Putamen (tissue), 1 donor: ENCODE results near the gene DAB2IP.
"Not testable (repeated sequence)": the region's sequence is repeated elsewhere in the genome, so short reads cannot be mapped to it uniquely, and the experiment has no call there.

Source experiments
- DNase-seq: peaks from one replicate; pipeline ENCODE4 v3.0.0-alpha.2; 2016; ENCODE audit warnings: low spot score

Gene DAB2IP

DNA sequence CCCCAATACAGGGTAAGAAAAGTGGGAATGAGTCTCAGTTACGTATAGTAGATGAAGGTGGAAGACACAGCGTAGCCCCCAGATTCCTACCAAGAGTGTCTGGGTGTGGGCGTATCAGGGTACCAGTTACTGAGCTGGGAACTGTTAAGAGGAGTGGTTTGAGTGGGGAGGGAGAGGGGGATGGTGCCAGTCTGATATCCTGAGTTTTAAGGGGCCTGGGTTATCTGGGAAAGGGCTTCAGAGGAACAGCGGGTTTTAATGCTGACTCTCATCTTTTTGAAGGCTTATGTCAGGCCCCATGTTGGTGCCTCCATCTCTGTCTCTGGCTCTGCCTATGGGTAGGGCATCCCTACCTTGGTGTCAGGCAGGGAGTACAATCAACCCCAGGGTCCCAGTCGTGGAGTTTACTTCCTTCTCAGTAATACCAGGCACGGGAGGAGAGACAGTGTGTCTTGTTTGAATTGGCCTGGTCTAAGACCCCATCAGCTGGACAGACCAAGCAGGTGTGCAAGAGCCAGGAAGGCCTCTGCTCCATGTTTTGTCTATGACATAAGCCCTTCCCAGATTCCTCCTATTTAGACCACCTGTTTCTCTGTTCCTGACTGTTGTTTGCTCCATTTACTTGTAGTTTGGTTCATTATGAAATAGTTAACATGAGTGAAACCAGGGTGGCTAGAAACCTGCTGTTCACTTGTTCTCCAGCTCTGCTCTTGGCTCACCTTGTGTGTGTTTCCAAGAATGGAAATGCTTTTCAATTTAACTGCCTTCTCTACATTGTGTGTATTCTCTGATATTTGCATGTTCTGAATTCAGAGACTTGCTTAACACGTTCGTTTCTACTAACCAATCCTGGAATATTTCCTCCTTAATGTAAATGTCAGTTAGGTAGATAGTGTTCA is 125.6 kb downstream of the DAB2IP start:
- no peak for DNase-seq

DNA sequence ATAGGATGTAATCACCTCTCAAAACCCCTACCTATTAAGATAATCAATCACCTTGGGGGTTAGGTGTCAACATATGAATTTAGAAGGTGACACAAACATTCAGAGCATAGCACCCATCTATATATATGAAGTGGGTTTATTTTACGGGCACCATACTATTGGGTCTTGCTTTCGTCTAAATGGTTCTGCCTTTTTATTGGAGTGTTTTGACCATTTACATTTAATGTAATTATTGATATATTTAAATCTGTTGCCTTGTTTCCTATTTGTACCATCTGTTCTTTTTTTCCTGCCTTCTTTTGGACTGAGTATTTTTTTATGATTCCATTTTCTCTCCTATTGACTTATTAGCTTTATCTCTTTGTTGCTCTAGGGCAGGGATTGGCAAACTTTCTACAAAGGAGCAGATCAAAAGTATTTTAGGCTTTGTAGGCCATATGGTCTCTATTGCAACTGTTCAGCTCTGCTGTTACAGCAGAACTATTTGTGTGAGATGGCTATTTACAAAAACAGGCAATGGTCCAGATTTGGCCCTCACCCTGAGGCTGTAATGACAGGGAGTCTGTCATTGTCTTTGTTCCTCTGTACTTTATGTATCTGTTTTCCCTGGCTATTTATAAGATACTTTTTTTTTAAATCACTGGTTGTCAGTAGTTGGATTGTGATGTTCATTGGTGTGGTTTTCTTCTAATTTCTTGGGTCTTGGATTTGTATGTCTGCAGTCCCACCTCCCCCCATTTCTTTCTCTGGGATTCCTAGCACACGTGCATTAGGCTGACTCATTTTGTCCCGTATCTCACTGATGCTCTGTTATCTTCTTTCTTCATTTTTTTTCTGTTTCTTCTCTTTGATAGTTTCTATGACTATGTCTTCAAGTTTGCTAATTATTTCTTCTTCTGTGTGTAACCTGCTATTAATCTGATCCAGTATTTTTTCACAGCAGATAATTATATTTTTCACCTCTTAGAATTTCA is 127.1 kb downstream of the DAB2IP start:
- DNase-seq = no peak

DNA sequence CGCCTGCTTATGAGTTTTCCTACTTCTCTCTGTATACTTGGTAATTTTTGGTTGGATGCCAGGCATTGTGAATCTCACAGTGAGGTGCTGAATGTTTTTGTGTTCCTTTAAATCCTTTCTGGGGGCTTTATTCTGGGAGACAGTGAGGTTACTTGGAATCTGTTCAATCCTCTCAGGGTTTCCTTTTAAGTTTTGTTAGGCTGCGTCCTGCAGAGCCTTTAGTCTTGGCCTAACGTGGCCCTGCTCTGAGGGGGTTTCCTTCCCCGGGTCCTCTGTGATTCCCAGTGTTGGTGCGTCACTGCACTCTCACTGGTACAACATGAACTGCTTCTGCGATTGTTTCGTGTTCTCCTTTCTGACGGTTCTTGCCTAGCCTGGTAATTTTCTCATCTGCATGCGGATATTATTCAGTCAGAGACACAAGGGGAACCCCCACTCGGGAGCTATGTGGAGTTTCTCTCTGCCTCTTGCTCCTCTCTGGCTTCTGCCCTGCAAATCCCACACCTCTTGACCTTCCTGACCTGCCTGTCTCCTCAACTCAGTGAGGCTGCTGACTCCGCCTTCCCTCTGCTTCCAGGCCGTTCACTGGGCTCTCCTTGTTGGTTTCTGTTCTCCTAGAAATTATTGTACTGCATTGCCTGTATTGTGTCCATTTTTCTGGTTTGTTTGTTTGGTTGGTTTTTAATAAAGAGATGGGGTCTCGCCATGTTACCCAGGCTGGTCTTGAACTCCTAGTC is 128.1 kb downstream of the DAB2IP start:
- no peak for DNase-seq

DNA sequence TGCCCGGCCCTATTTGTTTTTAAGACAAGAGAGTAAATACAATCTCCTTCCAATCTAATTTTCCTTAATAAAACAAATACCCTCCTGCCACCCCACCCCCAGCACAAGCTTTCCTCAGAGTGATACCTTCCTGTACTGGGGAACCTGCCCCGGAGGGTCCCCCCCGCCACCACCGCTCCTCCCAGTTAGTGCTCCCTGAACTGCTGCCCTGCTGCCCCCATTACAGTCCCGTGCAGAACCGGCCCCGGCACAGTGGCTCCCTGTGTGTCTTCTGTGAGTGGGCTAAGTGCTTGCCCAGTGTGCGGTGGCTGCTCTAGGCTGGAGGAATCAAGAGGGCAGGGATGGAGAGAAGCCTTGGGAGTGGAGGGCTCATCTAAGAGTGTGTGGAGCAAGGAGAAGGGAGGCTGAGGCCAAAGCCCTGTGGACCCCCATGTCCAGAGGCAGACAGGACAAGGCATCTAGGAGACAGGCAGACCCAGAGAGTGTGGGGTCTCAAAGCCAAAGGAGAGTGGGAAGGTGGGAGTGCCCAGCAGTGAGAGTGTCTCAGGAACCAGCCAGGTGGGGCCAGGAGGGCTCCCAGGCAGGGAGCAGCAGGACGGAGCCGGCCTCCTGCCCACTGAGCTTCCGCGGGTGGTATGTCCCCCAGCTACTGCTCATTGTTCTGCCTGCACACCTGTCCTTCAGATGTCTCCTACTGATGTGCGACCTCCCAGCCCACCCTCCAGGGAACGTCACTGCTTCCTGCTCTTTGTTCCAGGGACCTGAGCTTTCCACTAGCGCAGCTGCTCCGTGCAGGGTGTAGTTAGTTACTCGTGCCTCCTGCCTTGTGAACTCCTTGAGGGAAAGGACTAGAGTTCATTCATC is 129.0 kb downstream of the DAB2IP start:
- no peak for DNase-seq

DNA sequence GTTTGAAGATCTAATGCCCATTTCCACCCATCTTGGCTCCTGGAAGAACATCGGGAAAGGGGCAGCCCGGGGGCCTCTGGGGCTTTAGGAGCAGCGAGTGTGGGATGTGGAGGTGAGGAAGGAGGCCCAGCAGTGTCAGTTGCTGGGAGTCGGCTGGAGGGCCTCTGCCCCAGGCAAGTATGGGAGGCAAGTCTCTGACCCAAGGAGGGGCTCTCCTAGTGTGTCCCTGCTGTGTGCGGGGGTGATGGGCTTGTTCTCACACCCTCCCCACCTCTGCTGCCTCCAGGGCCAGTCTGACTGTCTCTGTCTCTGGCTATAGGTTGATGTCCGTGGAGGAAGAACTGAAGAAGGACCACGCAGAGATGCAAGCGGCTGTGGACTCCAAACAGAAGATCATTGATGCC is 129.7 kb downstream of the DAB2IP start:
- DNase-seq = no peak

DNA sequence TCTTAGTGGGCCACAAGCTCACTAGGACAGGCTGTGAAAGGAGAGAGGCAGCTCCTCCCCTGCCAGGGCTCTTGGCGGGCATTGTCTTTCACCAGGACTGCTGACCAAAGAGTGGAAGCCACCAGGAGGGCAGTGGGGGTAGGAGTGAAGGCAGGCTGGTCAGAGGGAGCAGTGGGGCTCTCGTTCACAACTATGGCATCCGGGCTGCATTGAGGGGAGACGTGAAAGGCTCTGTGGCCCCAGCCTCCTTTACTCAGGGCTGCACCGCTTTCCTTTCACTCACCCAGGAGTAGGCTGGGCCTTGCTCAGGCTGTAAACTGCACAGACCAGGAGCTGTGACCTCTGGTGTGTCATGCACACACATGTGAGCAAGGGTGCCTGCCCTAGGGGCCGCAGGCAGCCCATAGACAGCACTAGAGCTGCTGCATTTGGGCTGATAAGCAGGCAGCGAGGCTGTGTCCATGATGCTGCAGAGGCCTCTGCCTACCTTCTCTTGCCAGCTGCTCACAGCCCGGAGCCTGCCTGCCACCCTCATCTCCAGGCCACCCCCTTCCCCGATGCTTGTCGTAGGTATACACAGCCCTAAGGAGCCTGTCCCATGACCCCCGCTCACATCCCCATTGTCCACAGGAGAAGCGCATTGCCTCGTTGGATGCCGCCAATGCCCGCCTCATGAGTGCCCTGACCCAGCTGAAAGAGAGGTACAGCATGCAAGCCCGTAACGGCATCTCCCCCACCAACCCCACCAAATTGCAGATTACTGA is 130.4 kb downstream of the DAB2IP start:
- no peak for DNase-seq

DNA sequence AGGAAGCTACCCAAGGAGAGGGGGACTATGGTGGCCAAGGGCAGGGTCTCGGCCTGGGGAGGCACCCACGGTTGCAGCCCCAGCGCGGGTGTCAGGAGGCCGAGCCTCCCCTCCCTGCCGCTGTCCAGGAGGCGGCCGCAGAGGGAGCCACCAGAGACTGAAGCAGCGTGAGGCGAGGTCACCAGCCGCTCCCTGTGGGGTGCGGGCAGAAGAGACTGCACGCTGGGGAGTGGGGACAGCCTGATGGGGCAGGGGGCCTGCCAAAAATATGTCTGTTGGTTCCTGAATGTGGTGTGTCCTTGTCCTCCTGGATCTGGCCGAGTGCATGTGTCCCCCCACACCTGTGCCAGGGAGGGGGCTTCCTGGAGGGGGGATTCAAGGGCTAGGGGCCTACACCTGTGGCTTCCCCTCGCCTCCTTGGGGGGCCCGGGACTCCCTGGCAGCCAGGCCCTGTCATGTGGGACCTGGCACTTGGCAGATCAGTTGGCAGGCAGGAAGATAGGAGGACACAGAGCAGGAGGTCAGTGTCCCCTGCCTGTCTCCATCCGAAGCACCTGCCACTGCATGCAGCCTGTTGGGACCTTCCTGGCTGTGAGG is 131.2 kb downstream of the DAB2IP start:
- no peak for DNase-seq

DNA sequence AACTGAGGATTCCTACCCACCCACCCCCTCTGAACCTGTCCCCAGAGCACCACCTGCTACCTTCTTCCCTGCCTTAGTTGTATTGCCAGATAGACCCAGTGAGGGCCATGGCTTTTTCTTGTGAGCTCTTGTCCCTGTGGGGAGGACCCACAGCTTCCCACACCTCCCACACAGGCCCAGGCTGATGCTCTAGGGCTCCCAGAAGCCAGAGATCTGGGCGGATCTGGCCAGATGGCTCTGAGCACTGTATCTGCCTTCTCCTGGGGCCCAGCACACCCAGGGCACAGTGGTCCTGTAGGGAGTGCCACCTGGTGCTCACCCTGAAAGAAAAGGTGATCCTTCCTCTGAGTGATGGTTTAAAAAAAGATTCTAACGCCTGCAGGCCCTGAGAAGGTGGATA is 131.7 kb downstream of the DAB2IP start:
- DNase-seq = no peak

DNA sequence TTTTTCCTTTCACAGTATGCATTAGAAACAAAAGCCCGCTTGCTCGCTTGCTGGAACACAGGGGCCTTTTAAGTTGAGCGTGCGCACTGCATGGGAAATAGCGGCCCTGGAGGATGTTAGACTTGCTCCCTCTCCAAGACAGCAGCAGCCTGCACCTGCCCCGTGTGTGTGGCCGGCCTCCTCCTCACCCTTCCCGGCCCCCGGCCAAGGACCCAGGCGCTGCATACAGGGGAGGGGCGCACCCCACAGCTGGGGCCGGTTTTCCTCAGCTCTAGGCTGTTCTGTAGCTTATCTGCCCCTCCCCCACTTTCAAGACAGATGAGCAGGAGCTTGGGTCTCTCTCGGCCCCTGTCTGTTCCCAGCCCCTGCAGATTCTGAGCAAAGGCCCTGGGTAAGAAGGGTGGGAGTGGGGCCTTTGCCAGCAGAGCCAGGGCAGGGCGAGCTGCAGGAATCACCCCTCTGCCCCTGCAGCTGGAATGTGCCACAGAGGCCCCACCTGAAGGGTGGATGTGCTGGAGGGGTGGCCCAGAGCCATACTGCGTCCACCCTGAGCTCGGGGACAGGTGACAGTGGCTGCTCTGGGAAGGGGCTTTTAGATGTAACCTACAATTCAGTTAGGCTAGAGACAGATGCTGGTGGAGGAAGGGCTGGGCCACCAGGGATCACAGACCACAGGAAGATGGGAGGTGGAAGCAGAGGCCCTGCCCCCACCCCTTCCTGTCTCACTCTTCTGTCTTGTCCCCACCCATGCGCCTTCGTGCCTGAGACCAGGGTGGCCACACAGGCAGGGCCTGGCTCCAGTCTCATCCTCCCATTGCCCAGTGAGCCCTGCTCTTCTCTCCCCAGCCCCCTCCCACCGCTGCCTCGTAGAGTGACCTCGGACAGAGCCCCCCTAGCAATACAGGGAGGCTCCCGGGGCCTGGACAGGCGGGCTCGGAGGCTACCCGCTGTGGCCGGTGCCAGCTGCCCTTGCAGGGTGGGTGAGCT is 132.4 kb downstream of the DAB2IP start:
- no peak for DNase-seq

DNA sequence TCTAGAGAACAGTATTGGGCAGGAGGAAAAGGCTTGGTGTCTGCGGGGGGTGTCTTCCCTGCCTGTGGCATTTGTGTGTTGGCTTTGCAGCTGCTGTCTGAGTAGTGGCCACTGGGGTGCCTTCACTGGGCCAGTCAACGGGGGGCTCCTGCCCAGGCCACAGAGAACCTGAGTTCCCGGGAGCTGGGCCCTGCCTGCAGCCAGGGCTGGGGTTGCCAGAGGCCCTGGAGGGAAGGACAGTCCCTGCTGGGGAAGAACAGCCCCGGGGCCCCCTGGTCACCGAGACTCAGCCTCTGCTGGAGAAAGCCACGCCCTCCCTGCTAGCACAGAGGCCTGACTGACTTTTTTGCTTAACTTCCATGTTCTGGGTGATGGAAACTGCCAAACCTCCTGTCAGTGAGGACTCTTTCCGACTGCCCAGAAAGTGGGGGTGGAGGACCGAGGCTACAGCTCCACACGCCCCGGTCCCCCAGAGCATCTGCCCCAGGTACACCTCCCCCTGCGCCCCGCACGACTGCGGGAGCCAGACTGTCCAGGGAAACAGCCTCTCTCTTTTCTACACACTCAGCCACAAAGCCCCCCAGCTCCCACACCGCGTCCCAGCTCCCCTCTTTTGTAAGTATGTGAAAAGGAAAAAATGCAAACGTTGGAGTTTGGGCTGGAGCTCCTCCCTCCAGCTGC is 133.4 kb downstream of the DAB2IP start:
- no peak for DNase-seq

DNA sequence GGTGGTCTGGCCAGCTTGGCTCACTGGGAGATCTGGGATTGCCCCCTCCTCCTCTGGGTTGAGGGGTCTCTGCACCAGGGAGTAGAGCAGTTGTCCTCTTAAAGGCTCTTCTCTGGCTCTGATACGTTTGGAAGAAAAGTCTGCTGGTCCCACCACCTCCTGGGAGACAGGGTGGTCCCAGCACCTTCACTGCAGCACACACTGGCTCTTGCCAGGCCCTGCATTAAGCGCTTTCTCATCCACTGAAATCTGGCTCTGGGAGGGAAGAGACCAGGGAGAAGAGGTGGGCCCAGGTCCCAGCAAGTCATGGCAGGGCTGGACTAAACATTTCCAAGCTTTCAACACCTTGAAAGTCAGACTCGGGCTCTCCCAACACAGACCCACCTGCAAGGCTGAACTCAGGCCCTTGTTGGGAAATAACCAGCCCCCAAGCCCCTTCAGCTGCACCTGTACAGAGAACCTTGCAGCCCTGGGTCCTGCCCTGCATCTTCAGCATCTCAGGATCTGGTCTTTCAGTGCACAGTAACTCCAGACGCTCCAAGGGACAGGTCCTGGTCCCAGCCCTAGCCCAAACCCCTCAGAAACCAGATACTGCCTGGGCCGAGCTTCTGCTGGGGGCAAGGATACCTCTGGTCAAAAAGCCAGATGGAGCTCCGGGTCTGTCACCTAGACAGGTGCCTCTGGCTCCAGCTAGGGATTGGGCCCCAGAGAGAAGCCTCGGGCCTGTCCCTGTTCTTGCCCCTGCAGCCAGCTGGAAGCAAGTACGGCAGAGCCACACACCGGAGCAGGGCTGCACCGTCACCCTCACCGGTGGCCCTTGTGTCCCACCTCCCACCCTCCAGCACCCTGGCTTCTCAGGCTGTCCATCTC is 134.5 kb downstream of the DAB2IP start:
- no peak for DNase-seq

DNA sequence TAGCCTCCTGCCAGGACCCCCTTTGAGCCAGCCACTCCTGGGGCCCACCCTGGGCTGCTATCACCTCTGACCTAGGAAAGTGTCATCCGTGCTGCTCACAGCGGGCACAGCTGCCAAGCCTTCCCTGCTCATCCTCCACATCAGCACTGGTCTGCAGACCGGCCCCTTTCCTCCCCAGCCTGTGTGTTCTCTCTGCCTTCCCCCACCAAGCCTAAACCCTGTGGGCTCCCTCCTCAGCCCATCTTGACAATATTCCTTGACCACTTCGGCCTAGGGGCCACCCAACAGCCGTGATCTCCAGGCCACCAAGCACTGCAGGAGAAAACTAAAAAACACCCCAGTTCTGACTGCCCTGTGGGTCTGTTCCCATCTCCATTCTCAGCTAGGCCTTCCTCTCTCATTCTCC is 135.1 kb downstream of the DAB2IP start:
- DNase-seq = no peak

DNA sequence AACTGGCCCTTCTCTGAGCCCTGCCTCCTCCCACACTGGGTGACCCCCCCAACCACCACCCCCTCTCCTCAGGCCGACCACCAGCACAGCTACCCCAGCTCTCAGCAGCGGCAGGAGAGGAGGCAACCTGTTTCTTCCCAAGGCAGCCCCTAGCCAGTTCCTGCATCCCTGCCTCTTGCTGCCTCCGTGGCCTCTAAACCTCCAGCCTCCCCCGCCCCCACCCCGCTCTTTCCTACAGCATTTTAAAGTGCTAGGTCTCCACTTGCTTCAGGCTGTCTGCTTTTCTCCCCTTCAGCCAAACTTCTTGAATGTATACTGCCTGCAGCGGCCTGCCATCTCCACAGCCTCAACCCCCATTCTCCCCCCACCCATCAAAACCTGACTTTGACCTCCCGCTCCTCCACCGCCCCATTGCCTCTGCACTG is 135.6 kb downstream of the DAB2IP start:
- no peak for DNase-seq

DNA sequence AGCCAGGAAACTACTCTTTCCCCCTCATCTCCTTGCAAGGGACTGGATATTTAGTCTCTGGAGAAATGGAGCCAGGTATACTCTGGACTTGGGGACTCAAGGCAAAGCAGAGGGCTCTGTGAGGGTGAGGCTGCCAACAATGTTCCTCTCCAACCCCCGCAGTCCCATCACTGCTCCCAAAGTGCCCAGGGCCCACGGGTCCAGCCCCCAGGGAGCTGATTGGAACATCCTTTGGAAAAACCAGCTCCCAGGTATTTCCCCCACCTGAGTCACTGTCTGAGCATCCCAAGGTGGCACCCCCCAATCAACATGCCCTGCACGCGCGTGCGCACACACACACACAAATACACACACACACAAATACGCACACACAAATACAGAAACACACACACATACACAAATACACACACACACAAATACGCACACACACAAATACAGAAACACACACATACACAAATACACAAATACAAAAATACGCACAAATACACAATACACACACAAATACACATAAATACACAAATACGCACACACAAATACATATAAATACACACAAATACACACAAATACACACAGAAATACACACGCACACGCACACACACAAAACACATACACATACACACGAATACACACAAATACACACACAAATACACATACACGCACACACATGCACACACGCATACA is 137.4 kb downstream of the DAB2IP start:
- no peak for DNase-seq

DNA sequence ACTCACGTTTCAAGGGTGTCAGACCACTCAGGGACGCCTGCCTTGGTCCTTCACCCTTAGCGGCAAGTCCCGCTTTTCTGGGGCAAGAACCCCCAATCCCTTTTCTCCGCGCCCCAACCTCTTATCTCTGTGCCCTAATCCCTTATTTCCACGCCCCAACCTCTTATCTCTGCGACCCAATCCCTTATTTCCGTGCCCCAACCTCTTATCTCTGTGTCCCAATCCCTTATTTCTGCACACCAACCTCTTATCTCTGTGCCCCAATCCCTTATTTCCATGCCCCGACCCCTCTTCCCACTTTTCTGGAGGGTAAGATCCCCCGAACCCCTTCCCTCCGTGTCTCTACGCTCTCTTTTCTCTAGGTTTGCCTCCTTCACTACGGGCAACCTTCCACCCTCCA is 139.4 kb downstream of the DAB2IP start:
- no peak for DNase-seq

DNA sequence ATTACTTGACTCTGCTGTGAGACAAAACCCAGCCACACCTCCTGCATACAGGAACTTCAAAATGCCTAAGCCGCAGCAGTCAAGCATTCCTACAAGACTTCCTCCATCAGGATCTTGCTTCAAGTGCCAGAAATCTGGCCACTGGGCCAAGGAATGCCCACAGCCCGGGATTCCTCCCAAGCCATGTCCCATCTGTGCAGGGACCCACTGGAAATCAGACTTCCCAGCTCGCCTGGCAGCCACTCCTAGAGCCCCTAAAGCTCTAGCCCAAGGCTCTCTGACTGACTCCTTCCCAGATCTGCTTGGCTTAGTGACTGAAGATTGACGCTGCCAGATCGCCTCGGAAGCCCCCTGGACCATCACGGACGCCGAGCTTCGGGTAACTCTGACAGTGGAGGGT is 141.0 kb downstream of the DAB2IP start:
- DNase-seq = not testable (repeated sequence)

DNA sequence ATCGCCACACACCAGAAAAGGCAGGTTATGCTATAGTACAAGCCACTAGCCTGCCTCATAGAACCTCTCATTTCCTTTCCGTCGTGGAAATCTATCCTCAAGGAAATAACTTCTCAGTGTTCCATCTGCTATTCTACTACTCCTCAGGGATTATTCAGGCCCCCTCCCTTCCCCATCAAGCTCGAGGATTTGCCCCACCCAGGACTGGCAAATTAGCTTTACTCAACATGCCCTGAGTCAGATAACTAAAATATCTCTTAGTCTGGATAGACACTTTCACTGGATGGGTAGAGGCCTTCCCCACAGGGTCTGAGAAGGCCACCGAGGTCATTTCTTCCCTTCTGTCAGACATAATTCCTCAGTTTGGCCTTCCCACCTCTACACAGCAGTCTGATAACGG is 142.9 kb downstream of the DAB2IP start:
- not testable (repeated sequence) for DNase-seq
